IgD-negative memory B cell (primary cell): ENCODE measurements around the gene PMP22. TPM values are rescaled to one million over a fixed set of nuclear protein-coding genes. Genes with fewer than 3 reads are reported as not detected.

Experiments used
- H3K27ac Mint-ChIP-seq, 3 donors: one replicate each; pipeline ENCODE4 v1.8.0; 2020 to 2022; ENCODE audit warnings: mild to moderate bottlenecking in 3 of 3, mixed read lengths in 3 of 3, moderate library complexity in 1 of 3
- H3K27me3 Mint-ChIP-seq: one replicate; pipeline ENCODE4 v1.8.0; 2021; ENCODE audit warnings: mixed read lengths
- H3K36me3 Mint-ChIP-seq: one replicate; pipeline ENCODE4 v1.8.0; 2020; ENCODE audit warnings: mild to moderate bottlenecking, mixed read lengths
- H3K4me1 Mint-ChIP-seq, 3 donors: one replicate each; pipeline ENCODE4 v1.8.0; 2020 to 2022; ENCODE audit warnings: mixed read lengths in 3 of 3, mild to moderate bottlenecking in 1 of 3
- H3K4me3 Mint-ChIP-seq, 4 donors: one replicate each; pipeline ENCODE4 v1.8.0; 2020 to 2022; ENCODE audit warnings: mild to moderate bottlenecking in 4 of 4, mixed read lengths in 4 of 4, moderate library complexity in 3 of 4
- H3K9me3 Mint-ChIP-seq, 3 donors: one replicate each; pipeline ENCODE4 v1.8.0; 2020 to 2021; ENCODE audit warnings: mixed read lengths in 3 of 3, mild to moderate bottlenecking in 1 of 3
- polyA plus RNA-seq: library from polyadenylated mRNA; unstranded; fragments of 300-500 nt; fragmentation: Illumina TruSeq; gene quantifications from one replicate; pipeline ENCODE4 v1.2.3, GENCODE V29; 2021

Gene PMP22
- polyA plus RNA-seq, 1 donor from 2014 or later: not detected

- Mint-ChIP-seq H3K27me3 (peaks cover 7% of the 10 kb centered on the region), H3K36me3 (no peaks in the 10 kb centered on the region), H3K4me3 (no peak overlapping the region), H3K4me1 (no peaks in the 10 kb centered on the region), H3K27ac (no peak overlapping the region), H3K9me3 (no peaks in the 10 kb centered on the region)
Measured at GRCh38 chr17:15250135-15250860, 14.8 kb downstream of the PMP22 start.

GRCh38 chr17:15249487-15249886, 15.6 kb downstream of the PMP22 start:
- peaks cover 7% of the 10 kb centered on the region for H3K27me3 Mint-ChIP-seq
- H3K27ac Mint-ChIP-seq: no peak overlapping the region
- H3K4me1 Mint-ChIP-seq: no peaks in the 10 kb centered on the region
- no peaks in the 10 kb centered on the region for H3K36me3 Mint-ChIP-seq
- no peaks in the 10 kb centered on the region for H3K9me3 Mint-ChIP-seq
- no peak overlapping the region for H3K4me3 Mint-ChIP-seq

- H3K9me3 Mint-ChIP-seq: peaks cover 0 to 3% (median 0%) of the 10 kb centered on the region in 3 donors
- H3K27ac Mint-ChIP-seq: no peak overlapping the region
- no peak overlapping the region for H3K4me3 Mint-ChIP-seq
- no peaks in the 10 kb centered on the region for H3K4me1 Mint-ChIP-seq
- no peaks in the 10 kb centered on the region for H3K36me3 Mint-ChIP-seq
- H3K27me3 Mint-ChIP-seq: no peaks in the 10 kb centered on the region
Measured at GRCh38 chr17:15247891-15248529, 17.1 kb downstream of the PMP22 start.

GRCh38 chr17:15245054-15245453, 20.1 kb downstream of the PMP22 start:
- no peaks in the 10 kb centered on the region for H3K27me3 Mint-ChIP-seq
- no peak overlapping the region for H3K4me3 Mint-ChIP-seq
- no peak overlapping the region for H3K27ac Mint-ChIP-seq
- H3K36me3 Mint-ChIP-seq: no peaks in the 10 kb centered on the region
- H3K9me3 Mint-ChIP-seq: peaks cover 0 to 9% (median 7%) of the 10 kb centered on the region in 3 donors
- H3K4me1 Mint-ChIP-seq: no peaks in the 10 kb centered on the region

- Mint-ChIP-seq H3K27me3 (peaks cover 5% of the 10 kb centered on the region), H3K9me3 (peaks cover 0 to 9% (median 7%) of the 10 kb centered on the region in 3 donors), H3K36me3 (no peaks in the 10 kb centered on the region), H3K4me1 (no peaks in the 10 kb centered on the region), H3K27ac (no peak overlapping the region), H3K4me3 (no peak overlapping the region)
Measured at GRCh38 chr17:15240644-15241043, 24.5 kb downstream of the PMP22 start.

- no peak overlapping the region for H3K27ac Mint-ChIP-seq
- H3K4me3 Mint-ChIP-seq: no peak overlapping the region
- H3K9me3 Mint-ChIP-seq: peaks cover 0 to 9% (median 7%) of the 10 kb centered on the region in 3 donors
- H3K36me3 Mint-ChIP-seq: no peaks in the 10 kb centered on the region
- H3K4me1 Mint-ChIP-seq: no peaks in the 10 kb centered on the region
- H3K27me3 Mint-ChIP-seq: peaks cover 5% of the 10 kb centered on the region
Measured at GRCh38 chr17:15239491-15239890, 25.6 kb downstream of the PMP22 start.

GRCh38 chr17:15238676-15239422, 26.3 kb downstream of the PMP22 start:
- Mint-ChIP-seq H3K36me3 (no peaks in the 10 kb centered on the region), H3K4me3 (no peak overlapping the region), H3K27ac (no peak overlapping the region), H3K9me3 (peaks cover under 1 to 9% (median 7%) of the 10 kb centered on the region in 3 donors), H3K4me1 (no peaks in the 10 kb centered on the region), H3K27me3 (peaks cover 5% of the 10 kb centered on the region)

- H3K36me3 Mint-ChIP-seq: no peaks in the 10 kb centered on the region
- H3K9me3 Mint-ChIP-seq: peaks cover 1 to 9% (median 4%) of the 10 kb centered on the region in 3 donors
- H3K27ac Mint-ChIP-seq: no peak overlapping the region
- H3K4me1 Mint-ChIP-seq: no peaks in the 10 kb centered on the region
- no peak overlapping the region for H3K4me3 Mint-ChIP-seq
- H3K27me3 Mint-ChIP-seq: peaks cover 5% of the 10 kb centered on the region
Measured at GRCh38 chr17:15238057-15238456, 27.1 kb downstream of the PMP22 start.

GRCh38 chr17:15237106-15237425, 28.1 kb downstream of the PMP22 start:
- Mint-ChIP-seq H3K4me1 (no peaks in the 10 kb centered on the region), H3K27me3 (peaks cover 8% of the 10 kb centered on the region), H3K4me3 (no peak overlapping the region), H3K27ac (no peak overlapping the region), H3K9me3 (peaks cover 0 to 3% (median 1%) of the 10 kb centered on the region in 3 donors), H3K36me3 (no peaks in the 10 kb centered on the region)

GRCh38 chr17:15236281-15237105, 28.6 kb downstream of the PMP22 start:
- H3K4me1 Mint-ChIP-seq: no peaks in the 10 kb centered on the region
- H3K9me3 Mint-ChIP-seq: peaks cover 0 to 1% (median 0%) of the 10 kb centered on the region in 3 donors
- H3K27ac Mint-ChIP-seq: no peak overlapping the region
- H3K27me3 Mint-ChIP-seq: peaks cover 9% of the 10 kb centered on the region
- H3K4me3 Mint-ChIP-seq: no peak overlapping the region
- H3K36me3 Mint-ChIP-seq: no peaks in the 10 kb centered on the region

GRCh38 chr17:15233971-15234370, 31.2 kb downstream of the PMP22 start:
- Mint-ChIP-seq H3K27me3 (peaks cover 7% of the 10 kb centered on the region), H3K36me3 (no peaks in the 10 kb centered on the region), H3K4me1 (no peaks in the 10 kb centered on the region), H3K9me3 (peaks cover 0 to 1% (median 0%) of the 10 kb centered on the region in 3 donors), H3K4me3 (no peak overlapping the region), H3K27ac (no peak overlapping the region)

GRCh38 chr17:15233022-15233805, 31.9 kb downstream of the PMP22 start:
- Mint-ChIP-seq H3K36me3 (no peaks in the 10 kb centered on the region), H3K27me3 (peaks cover 5% of the 10 kb centered on the region), H3K27ac (no peak overlapping the region), H3K9me3 (peaks cover 0 to 1% (median 0%) of the 10 kb centered on the region in 3 donors), H3K4me3 (no peak overlapping the region), H3K4me1 (no peaks in the 10 kb centered on the region)

- H3K4me3 Mint-ChIP-seq: no peak overlapping the region
- H3K27me3 Mint-ChIP-seq: peaks cover 4% of the 10 kb centered on the region
- H3K4me1 Mint-ChIP-seq: no peaks in the 10 kb centered on the region
- H3K27ac Mint-ChIP-seq: no peak overlapping the region
- H3K36me3 Mint-ChIP-seq: no peaks in the 10 kb centered on the region
- peaks cover 0 to 1% (median 0%) of the 10 kb centered on the region in 3 donors for H3K9me3 Mint-ChIP-seq
Measured at GRCh38 chr17:15232517-15232915, 32.6 kb downstream of the PMP22 start.

GRCh38 chr17:15231851-15232516, 33.1 kb downstream of the PMP22 start:
- no peaks in the 10 kb centered on the region for H3K4me1 Mint-ChIP-seq
- no peak overlapping the region for H3K4me3 Mint-ChIP-seq
- peaks cover 0 to 1% (median 0%) of the 10 kb centered on the region in 3 donors for H3K9me3 Mint-ChIP-seq
- peaks cover 4% of the 10 kb centered on the region for H3K27me3 Mint-ChIP-seq
- no peak overlapping the region for H3K27ac Mint-ChIP-seq
- H3K36me3 Mint-ChIP-seq: no peaks in the 10 kb centered on the region
